Hippocampal formation (tissue), 2 donors: ENCODE data around the gene SPP1.
A peak's percentile ranks its signal among the peaks of the same experiment; 100 is the strongest.
"Not testable (repeated sequence)": the region's sequence is repeated elsewhere in the genome, so short reads cannot be mapped to it uniquely, and the experiment has no call there.

Experiments used
- DNase-seq, 2 donors: peaks; one replicate each; lab custom pipeline; 2025; lab: John Stamatoyannopoulos, UW

Gene SPP1

GRCh38 chr4:87986508-87986907, 11.0 kb downstream of the SPP1 start:
- no peak for DNase-seq

- no peak for DNase-seq
These were observed 14.3 kb downstream of the SPP1 start for GRCh38 chr4:87989765-87990164.

GRCh38 chr4:87995435-87995834, 19.9 kb downstream of the SPP1 start:
- no peak for DNase-seq

GRCh38 chr4:87999191-87999691, 23.7 kb downstream of the SPP1 start:
- DNase-seq = not testable (repeated sequence)

GRCh38 chr4:88001871-88002270, 26.4 kb downstream of the SPP1 start:
- DNase-seq = no peak

GRCh38 chr4:88002786-88003185, 27.3 kb downstream of the SPP1 start:
- DNase-seq = no peak

GRCh38 chr4:88003261-88003660, 27.7 kb downstream of the SPP1 start:
- no peak for DNase-seq

GRCh38 chr4:88005076-88005475, 29.6 kb downstream of the SPP1 start:
- no peak for DNase-seq

GRCh38 chr4:88005946-88006345, 30.4 kb downstream of the SPP1 start:
- no peak for DNase-seq

GRCh38 chr4:88006956-88007303, 31.4 kb downstream of the SPP1 start:
- DNase-seq = peak in 1 of 2 donors; percentile 39

- DNase-seq = peak; percentile 86 to 87
These were observed 32.0 kb downstream of the SPP1 start, which contains the start of gene PKD2 for GRCh38 chr4:88007304-88008121. PKD2 (plus strand) TSS chr4:88007635; CDS start chr4:88007734, 99 bp downstream.

GRCh38 chr4:88008122-88008742, 32.7 kb downstream of the SPP1 start:
- peak; percentile 46 to 53 for DNase-seq

GRCh38 chr4:88008743-88009171, 33.2 kb downstream of the SPP1 start:
- no peak for DNase-seq

- DNase-seq = no peak
These were observed 34.4 kb downstream of the SPP1 start for GRCh38 chr4:88009871-88010270.

- DNase-seq = no peak
These were observed 35.5 kb downstream of the SPP1 start for GRCh38 chr4:88010966-88011365.

- DNase-seq = peak in 1 of 2 donors; percentile 4
These were observed 37.1 kb downstream of the SPP1 start for GRCh38 chr4:88012647-88013046.

GRCh38 chr4:88014386-88014905, 38.9 kb downstream of the SPP1 start:
- DNase-seq = no peak

- no peak for DNase-seq
These were observed 40.3 kb downstream of the SPP1 start for GRCh38 chr4:88015659-88016295.

- peak in 1 of 2 donors; percentile 9 for DNase-seq
These were observed 42.2 kb downstream of the SPP1 start for GRCh38 chr4:88017516-88018297.

- DNase-seq = peak in 1 of 2 donors; percentile 21
These were observed 43.0 kb downstream of the SPP1 start for GRCh38 chr4:88018466-88018865.

GRCh38 chr4:88021824-88022223, 46.3 kb downstream of the SPP1 start:
- DNase-seq = no peak

GRCh38 chr4:88022289-88022688, 46.8 kb downstream of the SPP1 start:
- DNase-seq = no peak
